GM21526 (cell line): Measurements from ENCODE around the gene SNX18.
"Not testable (repeated sequence)": the region's sequence is repeated elsewhere in the genome, so short reads cannot be mapped to it uniquely, and the experiment has no call there.

Experiments used
- ATAC-seq: cut with Tn5 transposase; IDR thresholded peaks from one replicate; pipeline ENCODE4 v1.9.1; 2021; ENCODE audit warnings: moderate library complexity; ENCODE audit not compliant: unreplicated experiment, low FRiP score

Gene SNX18

GRCh38 chr5:54518818-54519508 lies 1.4 kb downstream of the SNX18 start:
- ATAC-seq = no peak

- ATAC-seq = no peak
These were observed 1.9 kb downstream of the SNX18 start for GRCh38 chr5:54519509-54519876.

- ATAC-seq = no peak
These were observed 2.9 kb downstream of the SNX18 start for GRCh38 chr5:54520438-54520846.

- ATAC-seq = no peak
These were observed 3.4 kb downstream of the SNX18 start for GRCh38 chr5:54520940-54521339.

- no peak for ATAC-seq
These were observed 4.4 kb downstream of the SNX18 start for GRCh38 chr5:54521856-54522479.

- ATAC-seq = no peak
These were observed 6.0 kb downstream of the SNX18 start for GRCh38 chr5:54523534-54523933.

- ATAC-seq = no peak
These were observed 6.5 kb downstream of the SNX18 start for GRCh38 chr5:54524082-54524481.

GRCh38 chr5:54524704-54525103 lies 7.1 kb downstream of the SNX18 start:
- ATAC-seq = no peak

- no peak for ATAC-seq
These were observed 7.7 kb downstream of the SNX18 start for GRCh38 chr5:54525261-54525660.

GRCh38 chr5:54525692-54526091 lies 8.1 kb downstream of the SNX18 start:
- no peak for ATAC-seq

- ATAC-seq = no peak
These were observed 9.2 kb downstream of the SNX18 start for GRCh38 chr5:54526604-54527288.

- ATAC-seq = no peak
These were observed 11.2 kb downstream of the SNX18 start for GRCh38 chr5:54528633-54529209.

- no peak for ATAC-seq
These were observed 12.0 kb downstream of the SNX18 start for GRCh38 chr5:54529565-54529964.

- no peak for ATAC-seq
These were observed 14.0 kb downstream of the SNX18 start for GRCh38 chr5:54531546-54531945.

- no peak for ATAC-seq
These were observed 16.1 kb downstream of the SNX18 start for GRCh38 chr5:54533541-54534190.

- ATAC-seq = no peak
These were observed 16.8 kb downstream of the SNX18 start for GRCh38 chr5:54534191-54535004.

- no peak for ATAC-seq
These were observed 17.7 kb downstream of the SNX18 start for GRCh38 chr5:54535149-54535844.

- ATAC-seq = not testable (repeated sequence)
These were observed 18.8 kb downstream of the SNX18 start for GRCh38 chr5:54536375-54536774.

GRCh38 chr5:54536861-54537260 lies 19.3 kb downstream of the SNX18 start:
- ATAC-seq = not testable (repeated sequence)

GRCh38 chr5:54537725-54538124 lies 20.2 kb downstream of the SNX18 start:
- no peak for ATAC-seq
